Fibroblast of the aortic adventitia (primary cell): Measurements from ENCODE around the gene FMR1NB. TPM values are rescaled to one million over a fixed set of nuclear protein-coding genes. Genes with fewer than 3 reads are reported as not detected.

Experiments used
- DNase-seq: peaks from one replicate; pipeline ENCODE4 v3.0.0-alpha.2; 2010; ENCODE audit warnings: low read depth
- H3K4me3 ChIP-seq: 2 replicates; pipeline ENCODE4 v1.5.1; 2011; ENCODE audit warnings: low read depth, mild to moderate bottlenecking, control low read depth, low read length, moderate library complexity
- CTCF ChIP-seq: IDR thresholded peaks from 2 replicates; pipeline ENCODE4 v1.5.1; 2011; ENCODE audit warnings: mild to moderate bottlenecking, low read length, control low read depth, inconsistent platforms; ENCODE audit not compliant: insufficient read depth
- total RNA-seq: library from RNA; depleted of rRNA; stranded (reverse); fragments of >200 nt; gene quantifications from 2 replicates; pipeline ENCODE4 v1.2.3, GENCODE V29; 2012; ENCODE audit warnings: low replicate concordance

Gene FMR1NB, protein sequence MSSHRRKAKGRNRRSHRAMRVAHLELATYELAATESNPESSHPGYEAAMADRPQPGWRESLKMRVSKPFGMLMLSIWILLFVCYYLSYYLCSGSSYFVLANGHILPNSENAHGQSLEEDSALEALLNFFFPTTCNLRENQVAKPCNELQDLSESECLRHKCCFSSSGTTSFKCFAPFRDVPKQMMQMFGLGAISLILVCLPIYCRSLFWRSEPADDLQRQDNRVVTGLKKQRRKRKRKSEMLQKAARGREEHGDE
- total RNA-seq: not detected in 2 replicates

DNA sequence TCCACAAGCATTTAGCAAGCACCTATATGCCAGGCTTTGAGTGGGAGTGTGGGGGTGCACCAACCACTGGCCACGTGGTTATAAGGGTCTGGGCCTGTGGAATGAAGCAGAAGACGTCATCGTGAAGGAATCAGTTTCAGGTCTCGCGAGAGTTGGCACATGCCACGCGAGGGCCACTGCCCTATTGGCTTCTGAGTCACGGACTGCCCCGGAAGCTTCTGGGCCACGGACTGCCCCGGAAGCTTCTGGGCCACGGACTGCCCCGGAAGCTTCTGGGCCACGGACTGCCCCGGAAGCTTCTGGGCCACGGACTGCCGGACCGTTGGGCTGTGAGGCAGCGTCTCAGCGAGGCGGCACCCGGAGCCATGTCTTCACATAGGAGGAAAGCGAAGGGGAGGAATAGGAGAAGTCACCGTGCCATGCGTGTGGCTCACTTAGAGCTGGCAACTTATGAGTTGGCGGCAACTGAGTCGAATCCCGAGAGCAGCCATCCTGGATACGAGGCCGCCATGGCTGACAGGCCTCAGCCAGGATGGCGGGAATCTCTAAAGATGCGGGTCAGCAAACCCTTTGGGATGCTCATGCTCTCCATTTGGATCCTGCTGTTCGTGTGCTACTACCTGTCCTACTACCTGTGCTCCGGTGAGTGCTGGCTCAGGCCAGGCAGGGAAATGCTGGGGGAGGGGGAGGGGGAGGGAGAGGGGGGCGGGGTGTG, at the start of gene FMR1NB:
TSS of gene FMR1NB (plus strand) at position 300 of the 715 bp plus-strand sequence. CDS start at position 366, 66 bp downstream.
- DNase-seq: no peak
- no peak for TF ChIP-seq CTCF
- H3K4me3 ChIP-seq: no peak within 1 kb of the TSS

- DNase-seq: no peak
- no peak overlapping the region for H3K4me3 ChIP-seq
- TF ChIP-seq CTCF: no peak
These were observed 47.3 kb upstream of the FMR1NB start for GRCh38 chrX:147933815-147934214.

- no peak for TF ChIP-seq CTCF
- no peak for DNase-seq
- H3K4me3 ChIP-seq: no peak overlapping the region
These were observed 45.9 kb upstream of the FMR1NB start for GRCh38 chrX:147935156-147935758.

DNA sequence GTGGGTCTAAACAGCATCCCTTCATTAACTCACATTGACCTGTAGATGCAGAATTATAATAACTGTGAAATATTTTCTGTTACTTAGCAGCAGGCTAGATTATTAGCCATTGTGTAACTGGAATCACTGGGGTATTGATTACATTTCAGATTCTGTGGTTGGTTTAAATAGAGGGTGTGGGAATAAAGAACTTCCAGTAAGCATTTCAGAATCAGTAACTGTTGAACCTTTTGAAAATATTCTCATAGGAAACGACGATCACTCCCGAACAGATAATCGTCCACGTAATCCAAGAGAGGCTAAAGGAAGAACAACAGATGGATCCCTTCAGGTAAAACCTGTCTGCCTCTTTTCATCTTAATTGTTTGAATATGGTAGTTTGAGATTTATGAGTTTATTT, 35.9 kb upstream of the FMR1NB start:
- no peak for TF ChIP-seq CTCF
- no peak for DNase-seq
- no peak overlapping the region for H3K4me3 ChIP-seq

- H3K4me3 ChIP-seq: no peak overlapping the region
- DNase-seq: no peak
- TF ChIP-seq CTCF: no peak
These were observed 32.6 kb upstream of the FMR1NB start for GRCh38 chrX:147948531-147948930.

DNA sequence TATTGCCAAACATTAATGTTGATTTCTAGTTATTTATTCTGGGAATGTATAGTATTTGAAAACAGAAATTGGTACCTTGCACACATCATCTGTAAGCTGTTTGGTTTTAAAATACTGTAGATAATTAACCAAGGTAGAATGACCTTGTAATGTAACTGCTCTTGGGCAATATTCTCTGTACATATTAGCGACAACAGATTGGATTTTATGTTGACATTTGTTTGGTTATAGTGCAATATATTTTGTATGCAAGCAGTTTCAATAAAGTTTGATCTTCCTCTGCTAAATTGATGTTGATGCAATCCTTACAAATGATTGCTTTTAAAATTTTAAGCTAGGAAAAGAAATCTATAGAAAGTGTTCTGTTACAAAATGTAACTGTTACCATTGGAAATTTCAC, 30.8 kb upstream of the FMR1NB start:
- TF ChIP-seq CTCF: no peak
- DNase-seq: no peak
- no peak overlapping the region for H3K4me3 ChIP-seq
